Activated naive CD8-positive, alpha-beta T cell treated with anti-CD3 and anti-CD28 coated beads for 36 hours (primary cell): ENCODE results near the gene PKM. TPM values are rescaled to one million over a fixed set of nuclear protein-coding genes. Genes with fewer than 3 reads are reported as not detected.
A peak's percentile ranks its signal among the peaks of the same experiment; 100 is the strongest.

Source experiments
- DNase-seq: peaks from one replicate; pipeline ENCODE4 v3.0.0; 2021
- H3K27ac Mint-ChIP-seq: one replicate; pipeline ENCODE4 v1.8.0; 2022; ENCODE audit warnings: mild to moderate bottlenecking, moderate library complexity, mixed read lengths
- H3K27me3 Mint-ChIP-seq: one replicate; pipeline ENCODE4 v1.8.0; 2022; ENCODE audit warnings: mild to moderate bottlenecking, mixed read lengths
- H3K36me3 Mint-ChIP-seq: one replicate; pipeline ENCODE4 v1.8.0; 2021; ENCODE audit warnings: mild to moderate bottlenecking, mixed read lengths
- H3K4me1 Mint-ChIP-seq: one replicate; pipeline ENCODE4 v1.8.0; 2021; ENCODE audit warnings: mixed read lengths
- H3K4me3 Mint-ChIP-seq: one replicate; pipeline ENCODE4 v1.8.0; 2022; ENCODE audit warnings: mild to moderate bottlenecking, moderate library complexity, mixed read lengths
- H3K9me3 Mint-ChIP-seq: one replicate; pipeline ENCODE4 v1.8.0; 2022; ENCODE audit warnings: mixed read lengths
- total RNA-seq, 2 experiments: library from RNA; stranded (reverse); gene quantifications; one replicate each; pipeline ENCODE4 v1.2.3, GENCODE V29; 2021

PKM gene
- total RNA-seq, 2 experiments from 2014 or later: 2,301 to 2,323 TPM

DNA sequence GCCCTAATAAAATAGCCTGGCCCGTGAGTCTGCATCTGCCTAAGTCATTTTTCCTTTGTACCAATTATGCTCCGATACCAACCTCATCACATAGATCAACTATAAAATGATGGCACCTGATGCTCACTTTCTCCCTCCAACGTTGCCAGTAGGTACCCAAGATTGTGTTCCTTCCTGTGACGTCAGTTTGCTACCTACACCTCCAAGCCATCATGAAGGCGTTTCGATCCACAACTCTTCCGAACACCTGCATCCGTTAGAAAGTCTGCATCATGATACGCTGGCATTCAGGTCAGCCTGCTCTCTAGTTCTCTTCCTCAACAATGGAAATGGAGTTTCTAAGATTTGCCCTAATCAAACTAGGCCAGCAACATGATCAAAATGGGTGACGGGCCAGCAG, 7.7 kb downstream of the PKM start:
- DNase-seq: no peak
- peak overlapping the region; percentile 32 for H3K27ac Mint-ChIP-seq
- no peaks in the 10 kb centered on the region for H3K9me3 Mint-ChIP-seq
- peaks cover 67% of the 10 kb centered on the region for H3K4me1 Mint-ChIP-seq
- H3K36me3 Mint-ChIP-seq: peaks cover 76% of the 10 kb centered on the region
- H3K27me3 Mint-ChIP-seq: peaks cover 1% of the 10 kb centered on the region
- H3K4me3 Mint-ChIP-seq: peak overlapping the region; percentile 24

DNA sequence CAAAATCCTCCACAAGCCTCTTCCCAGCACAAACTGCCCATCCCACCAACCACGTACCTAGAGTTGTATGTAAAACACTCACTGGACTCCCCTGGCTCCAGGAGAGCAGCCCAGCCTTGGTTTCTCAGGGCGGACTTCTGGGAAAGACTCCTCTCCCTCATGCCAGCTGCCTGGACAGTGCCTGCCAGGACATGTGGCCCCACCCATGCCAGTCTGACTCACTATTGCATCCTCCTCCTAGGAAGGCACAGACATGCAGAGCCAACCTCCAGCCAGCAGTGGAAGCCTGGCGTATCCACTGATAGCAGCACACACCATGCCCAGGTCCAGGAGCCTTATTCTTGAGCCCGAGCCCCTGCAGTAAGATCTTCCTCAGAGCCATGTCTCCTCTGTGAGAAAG, 8.6 kb downstream of the PKM start:
- Mint-ChIP-seq H3K36me3 (peaks cover 72% of the 10 kb centered on the region), H3K9me3 (no peaks in the 10 kb centered on the region), H3K27me3 (no peaks in the 10 kb centered on the region), H3K4me1 (peaks cover 63% of the 10 kb centered on the region), H3K4me3 (peak overlapping the region; percentile 42), H3K27ac (peak overlapping the region; percentile 72)
- no peak for DNase-seq

DNA sequence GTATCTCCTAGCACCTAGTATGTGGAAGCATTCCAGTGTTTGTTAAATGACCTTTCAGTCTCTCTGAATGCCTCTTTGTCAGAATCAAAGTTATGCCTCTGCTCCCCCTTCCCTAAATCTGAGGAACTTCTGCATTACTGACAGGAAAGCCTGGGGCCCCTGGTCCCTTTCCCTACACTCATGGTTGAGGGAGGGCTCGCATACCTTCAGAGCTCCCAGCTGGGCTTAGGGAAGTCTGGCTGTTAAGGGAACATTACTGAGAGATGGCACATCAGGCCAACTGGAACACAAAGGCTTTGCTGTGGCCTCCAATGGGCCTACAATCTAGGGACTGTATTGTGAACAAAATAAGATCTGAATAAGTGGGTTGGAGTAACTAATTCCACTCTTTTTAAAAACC, 10.3 kb downstream of the PKM start:
- no peaks in the 10 kb centered on the region for H3K27me3 Mint-ChIP-seq
- H3K4me1 Mint-ChIP-seq: peaks cover 53% of the 10 kb centered on the region
- H3K36me3 Mint-ChIP-seq: peaks cover 59% of the 10 kb centered on the region
- H3K9me3 Mint-ChIP-seq: no peaks in the 10 kb centered on the region
- H3K4me3 Mint-ChIP-seq: no peak overlapping the region
- H3K27ac Mint-ChIP-seq: peak overlapping the region; percentile 68
- no peak for DNase-seq

DNA sequence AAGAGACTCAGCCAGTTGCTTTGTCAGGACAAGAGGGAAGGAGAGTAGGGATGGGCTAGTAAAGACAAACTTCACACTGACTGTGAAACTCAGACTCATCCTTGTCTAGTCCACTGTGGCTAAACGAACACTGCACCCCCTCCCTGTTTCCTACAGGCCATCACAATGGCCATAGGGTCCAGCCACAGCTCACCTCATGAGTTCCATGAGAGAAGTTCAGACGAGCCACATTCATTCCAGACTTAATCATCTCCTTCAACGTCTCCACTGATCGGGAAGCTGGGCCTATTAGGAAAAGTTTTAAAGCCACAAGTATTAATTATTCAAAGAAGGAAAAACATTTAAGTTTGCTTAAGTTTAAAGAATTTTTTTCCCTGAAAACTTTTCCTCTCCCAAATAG, 13.8 kb downstream of the PKM start:
- H3K4me1 Mint-ChIP-seq: peaks cover 26% of the 10 kb centered on the region
- H3K9me3 Mint-ChIP-seq: no peaks in the 10 kb centered on the region
- peaks cover 47% of the 10 kb centered on the region for H3K36me3 Mint-ChIP-seq
- DNase-seq: no peak
- no peak overlapping the region for H3K27ac Mint-ChIP-seq
- no peak overlapping the region for H3K4me3 Mint-ChIP-seq
- H3K27me3 Mint-ChIP-seq: no peaks in the 10 kb centered on the region

DNA sequence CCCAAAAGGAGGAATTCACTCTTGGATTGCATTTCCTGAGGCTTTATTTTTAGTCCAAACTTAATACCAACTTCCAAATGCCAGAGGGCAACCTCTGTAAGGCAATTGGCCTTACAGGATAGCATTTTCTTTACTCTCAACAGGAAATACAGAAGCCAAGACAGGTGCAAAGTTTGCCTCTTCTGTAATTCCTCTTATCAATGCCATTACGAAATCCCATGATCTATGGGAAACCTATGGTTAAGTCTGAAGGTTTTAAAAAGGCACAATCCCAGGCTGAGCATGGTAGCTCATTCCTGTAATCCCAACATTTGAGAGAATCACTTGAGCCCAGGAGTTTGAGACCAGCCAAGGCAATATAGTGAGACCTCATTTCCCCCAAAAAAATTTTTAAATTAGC, 14.9 kb downstream of the PKM start:
- H3K9me3 Mint-ChIP-seq: no peaks in the 10 kb centered on the region
- H3K4me1 Mint-ChIP-seq: peaks cover 19% of the 10 kb centered on the region
- no peaks in the 10 kb centered on the region for H3K27me3 Mint-ChIP-seq
- DNase-seq: no peak
- peaks cover 48% of the 10 kb centered on the region for H3K36me3 Mint-ChIP-seq
- H3K27ac Mint-ChIP-seq: no peak overlapping the region
- no peak overlapping the region for H3K4me3 Mint-ChIP-seq

DNA sequence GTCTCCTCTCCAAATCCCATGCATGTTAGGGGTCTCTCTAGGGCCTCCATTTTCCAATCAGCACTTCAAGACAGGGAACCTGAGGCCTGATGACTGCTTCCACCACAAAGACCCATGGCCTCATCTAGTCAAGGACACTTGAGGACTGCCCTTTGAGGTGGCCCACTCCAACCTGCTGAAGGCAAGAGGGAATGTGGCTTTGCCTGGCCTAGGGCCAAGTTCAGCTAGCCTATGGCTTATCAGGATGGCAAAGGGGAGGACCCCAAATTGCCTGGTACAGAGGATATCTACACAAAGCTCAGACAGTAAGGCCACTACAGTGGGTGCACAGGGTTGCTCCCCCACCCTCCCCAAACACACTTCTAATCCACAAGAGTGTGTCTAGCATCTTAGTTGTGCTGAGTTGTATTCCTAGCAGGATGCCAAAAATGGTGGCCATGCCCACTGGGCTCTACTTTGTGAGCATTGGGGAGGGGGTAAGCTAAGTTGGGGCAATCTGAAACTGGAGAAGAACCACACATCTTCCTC, 23.4 kb downstream of the PKM start:
- H3K4me1 Mint-ChIP-seq: peaks cover 21% of the 10 kb centered on the region
- no peaks in the 10 kb centered on the region for H3K27me3 Mint-ChIP-seq
- no peaks in the 10 kb centered on the region for H3K9me3 Mint-ChIP-seq
- H3K36me3 Mint-ChIP-seq: peaks cover 78% of the 10 kb centered on the region
- no peak overlapping the region for H3K27ac Mint-ChIP-seq
- H3K4me3 Mint-ChIP-seq: no peak overlapping the region
- DNase-seq: no peak

DNA sequence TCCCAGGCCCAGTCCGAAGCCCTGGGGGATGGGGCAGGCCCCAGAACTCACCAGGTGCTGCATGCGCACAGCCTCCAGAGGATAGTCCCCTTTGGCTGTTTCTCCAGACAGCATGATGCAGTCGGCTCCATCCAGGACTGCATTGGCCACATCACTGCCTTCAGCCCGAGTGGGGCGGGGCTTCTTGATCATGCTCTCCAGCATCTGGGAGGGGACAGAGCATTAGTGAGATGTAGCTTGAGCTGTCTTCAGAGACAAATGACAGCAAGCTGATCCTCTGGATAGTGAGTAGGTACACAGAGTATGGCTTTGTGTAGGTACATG, 24.4 kb downstream of the PKM start:
- Mint-ChIP-seq H3K36me3 (peaks cover 80% of the 10 kb centered on the region), H3K4me3 (no peak overlapping the region), H3K27me3 (no peaks in the 10 kb centered on the region), H3K4me1 (peaks cover 21% of the 10 kb centered on the region), H3K27ac (no peak overlapping the region), H3K9me3 (no peaks in the 10 kb centered on the region)
- DNase-seq: no peak

DNA sequence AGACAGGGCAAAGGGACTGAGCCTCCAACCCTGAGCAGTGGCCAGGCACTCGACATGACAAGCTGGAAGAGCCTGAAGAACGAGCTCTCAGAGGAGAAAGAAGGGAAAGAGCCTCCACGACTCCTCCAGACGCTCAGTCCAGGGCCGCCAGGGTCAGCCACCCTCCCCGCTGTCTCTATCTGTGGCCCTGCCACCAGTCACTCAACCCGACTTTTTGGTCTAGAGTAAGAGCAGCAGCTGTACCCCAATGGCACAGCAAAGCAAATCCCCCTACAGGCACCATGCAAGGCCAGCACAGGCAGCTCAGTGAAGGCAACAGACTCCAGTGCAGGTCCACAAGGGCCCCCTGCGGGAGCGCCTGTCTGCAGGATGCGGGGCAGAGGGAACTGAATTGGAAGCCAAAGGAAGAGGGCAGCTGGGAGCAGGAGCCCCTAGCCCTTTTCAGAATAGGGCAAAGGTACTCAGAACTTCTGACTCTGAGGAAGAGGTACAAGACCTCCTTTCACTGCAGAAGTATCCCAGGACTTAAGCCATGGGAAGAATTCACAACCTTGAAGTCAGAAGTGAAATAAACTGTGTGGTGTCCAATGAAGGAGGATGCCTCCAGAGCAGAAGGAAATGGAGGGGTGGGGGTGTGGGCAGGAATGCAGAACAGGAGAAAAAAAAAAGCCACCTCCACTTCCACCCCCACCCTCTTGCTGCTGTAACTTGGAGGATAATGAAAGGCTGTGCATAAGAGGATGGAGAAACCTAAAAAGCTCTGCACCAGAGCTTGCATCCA, 24.9 kb downstream of the PKM start:
- Mint-ChIP-seq H3K4me1 (peaks cover 19% of the 10 kb centered on the region), H3K27ac (peak overlapping the region; percentile 38), H3K9me3 (no peaks in the 10 kb centered on the region)

DNA sequence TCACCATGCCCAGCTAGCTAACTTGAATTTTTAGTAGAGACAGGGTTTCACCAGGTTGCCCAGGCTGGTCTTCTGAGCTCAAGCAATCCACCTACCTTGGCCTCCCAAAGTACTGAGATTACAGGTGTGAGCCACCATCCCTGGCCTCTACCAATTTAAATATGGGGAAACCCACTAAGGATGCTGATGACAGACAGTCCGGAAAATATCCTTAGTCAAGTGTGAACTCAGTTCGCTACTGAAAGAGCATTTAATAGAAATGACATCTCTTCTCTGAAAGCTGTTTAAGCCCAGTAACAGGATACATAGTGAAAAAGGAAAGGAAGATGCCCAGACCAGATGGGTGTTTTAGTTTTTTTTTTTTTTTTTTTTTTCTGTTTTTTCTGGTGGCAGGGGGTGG, 25.7 kb downstream of the PKM start:
- Mint-ChIP-seq H3K4me3 (no peak overlapping the region), H3K27ac (peak overlapping the region; percentile 38), H3K36me3 (peaks cover 76% of the 10 kb centered on the region), H3K27me3 (no peaks in the 10 kb centered on the region), H3K9me3 (no peaks in the 10 kb centered on the region), H3K4me1 (peaks cover 21% of the 10 kb centered on the region)
- no peak for DNase-seq

More for the DNA sequence above, 24.9 kb downstream of the PKM start:
- no peaks in the 10 kb centered on the region for H3K27me3 Mint-ChIP-seq
- H3K4me3 Mint-ChIP-seq: no peak overlapping the region
- no peak for DNase-seq
- H3K36me3 Mint-ChIP-seq: peaks cover 75% of the 10 kb centered on the region

DNA sequence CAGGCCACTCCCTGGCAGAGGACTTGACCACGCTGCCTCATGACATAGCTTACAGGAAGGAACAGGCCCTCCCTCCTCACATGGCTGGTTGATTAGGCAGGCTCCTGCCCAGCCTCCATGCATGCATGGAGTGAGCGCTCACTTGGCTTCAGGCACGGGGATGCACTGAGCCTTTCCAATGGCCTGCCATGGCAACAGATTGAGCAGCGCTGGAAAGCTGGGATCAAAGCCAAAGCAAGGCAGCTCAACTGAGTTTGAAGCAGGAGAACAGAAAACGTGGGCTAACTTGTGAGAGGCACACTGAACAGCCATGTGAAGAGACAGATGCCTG, 27.5 kb downstream of the PKM start:
- peak overlapping the region; percentile 32 for H3K27ac Mint-ChIP-seq
- H3K9me3 Mint-ChIP-seq: no peaks in the 10 kb centered on the region
- H3K36me3 Mint-ChIP-seq: peaks cover 78% of the 10 kb centered on the region
- no peak overlapping the region for H3K4me3 Mint-ChIP-seq
- no peaks in the 10 kb centered on the region for H3K27me3 Mint-ChIP-seq
- H3K4me1 Mint-ChIP-seq: peaks cover 23% of the 10 kb centered on the region
- DNase-seq: no peak

DNA sequence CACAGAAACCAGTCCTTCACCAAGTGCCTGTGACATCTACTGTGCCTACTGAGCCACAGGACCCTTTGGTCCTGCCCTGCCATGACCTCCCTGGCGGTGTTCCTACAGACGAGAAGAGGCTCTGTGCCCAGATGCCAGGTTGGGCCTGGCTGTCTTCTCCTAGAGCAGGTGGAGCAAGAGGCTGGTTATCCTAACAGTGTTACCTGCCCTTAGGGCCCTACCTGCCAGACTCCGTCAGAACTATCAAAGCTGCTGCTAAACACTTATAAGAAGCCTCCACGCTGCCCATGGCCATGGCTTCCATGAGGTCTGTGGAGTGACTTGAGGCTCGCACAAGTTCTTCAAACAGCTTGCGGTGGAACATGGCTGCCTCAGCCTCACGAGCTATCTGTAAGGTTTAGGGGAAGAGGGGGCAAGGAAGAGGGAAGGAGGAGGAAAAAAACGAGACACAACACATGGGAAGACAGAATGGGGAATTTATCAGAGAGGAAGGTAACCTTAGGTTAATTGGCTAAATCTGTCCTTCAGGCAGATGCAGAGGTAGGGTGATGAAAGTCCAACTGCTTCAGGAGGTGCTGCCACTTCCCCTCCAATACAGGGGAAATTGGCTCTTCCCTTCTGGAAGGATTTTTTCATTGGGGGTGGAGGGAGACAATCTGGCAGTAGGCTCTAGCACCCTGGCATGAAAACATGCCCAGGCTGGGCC, 28.0 kb downstream of the PKM start:
- Mint-ChIP-seq H3K4me1 (peaks cover 24% of the 10 kb centered on the region), H3K27ac (peak overlapping the region; percentile 50), H3K36me3 (peaks cover 80% of the 10 kb centered on the region), H3K9me3 (no peaks in the 10 kb centered on the region), H3K27me3 (peaks cover 2% of the 10 kb centered on the region), H3K4me3 (no peak overlapping the region)
- no peak for DNase-seq

DNA sequence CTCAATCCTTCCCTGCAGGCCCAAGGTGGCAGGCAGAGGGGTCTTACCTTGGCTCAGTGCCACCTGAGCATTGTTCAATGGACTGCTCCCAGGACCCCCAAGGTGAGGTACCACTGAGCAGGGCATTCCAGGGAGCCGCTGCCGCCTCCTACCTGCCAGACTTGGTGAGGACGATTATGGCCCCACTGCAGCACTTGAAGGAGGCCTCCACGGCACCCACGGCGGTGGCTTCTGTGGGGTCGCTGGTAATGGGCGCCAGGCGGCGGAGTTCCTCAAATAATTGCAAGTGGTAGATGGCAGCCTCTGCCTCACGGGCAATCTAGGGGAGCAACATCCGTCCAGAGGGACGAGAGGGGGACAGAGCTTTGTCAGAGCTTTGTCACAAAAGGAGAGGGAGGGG, 28.7 kb downstream of the PKM start:
- Mint-ChIP-seq H3K4me1 (peaks cover 26% of the 10 kb centered on the region), H3K4me3 (no peak overlapping the region), H3K27ac (peak overlapping the region; percentile 50), H3K36me3 (peaks cover 77% of the 10 kb centered on the region), H3K9me3 (no peaks in the 10 kb centered on the region), H3K27me3 (peaks cover 6% of the 10 kb centered on the region)
- DNase-seq: no peak

DNA sequence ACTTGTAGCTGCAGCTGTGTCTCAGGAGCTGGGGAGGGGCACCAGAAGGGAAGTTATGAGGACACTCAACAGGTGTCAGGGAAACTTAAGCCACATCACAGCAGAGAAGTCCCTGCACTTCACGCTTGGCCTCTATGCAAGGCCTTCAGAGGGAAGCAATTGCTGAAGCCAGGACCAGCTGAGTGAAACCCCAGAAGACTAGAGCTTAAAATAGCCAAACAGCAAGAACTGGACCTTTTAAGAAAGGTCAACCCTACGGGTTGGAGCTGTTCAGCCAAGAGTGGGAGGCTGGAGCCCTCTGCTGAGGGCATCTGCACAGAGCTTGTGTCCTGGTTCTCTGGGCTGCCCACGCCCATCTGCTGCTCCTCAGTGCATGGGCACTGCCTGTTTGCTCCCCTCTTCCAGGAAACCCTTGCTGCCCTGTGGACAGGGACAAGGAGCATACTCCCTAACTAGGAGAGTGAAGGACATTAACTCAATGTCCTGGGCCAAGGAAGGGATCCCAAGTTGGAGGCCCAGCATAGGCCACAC, 29.5 kb downstream of the PKM start:
- Mint-ChIP-seq H3K9me3 (no peaks in the 10 kb centered on the region), H3K27ac (no peak overlapping the region), H3K4me1 (peaks cover 23% of the 10 kb centered on the region), H3K36me3 (peaks cover 69% of the 10 kb centered on the region), H3K27me3 (peaks cover 14% of the 10 kb centered on the region), H3K4me3 (no peak overlapping the region)
- DNase-seq: no peak

DNA sequence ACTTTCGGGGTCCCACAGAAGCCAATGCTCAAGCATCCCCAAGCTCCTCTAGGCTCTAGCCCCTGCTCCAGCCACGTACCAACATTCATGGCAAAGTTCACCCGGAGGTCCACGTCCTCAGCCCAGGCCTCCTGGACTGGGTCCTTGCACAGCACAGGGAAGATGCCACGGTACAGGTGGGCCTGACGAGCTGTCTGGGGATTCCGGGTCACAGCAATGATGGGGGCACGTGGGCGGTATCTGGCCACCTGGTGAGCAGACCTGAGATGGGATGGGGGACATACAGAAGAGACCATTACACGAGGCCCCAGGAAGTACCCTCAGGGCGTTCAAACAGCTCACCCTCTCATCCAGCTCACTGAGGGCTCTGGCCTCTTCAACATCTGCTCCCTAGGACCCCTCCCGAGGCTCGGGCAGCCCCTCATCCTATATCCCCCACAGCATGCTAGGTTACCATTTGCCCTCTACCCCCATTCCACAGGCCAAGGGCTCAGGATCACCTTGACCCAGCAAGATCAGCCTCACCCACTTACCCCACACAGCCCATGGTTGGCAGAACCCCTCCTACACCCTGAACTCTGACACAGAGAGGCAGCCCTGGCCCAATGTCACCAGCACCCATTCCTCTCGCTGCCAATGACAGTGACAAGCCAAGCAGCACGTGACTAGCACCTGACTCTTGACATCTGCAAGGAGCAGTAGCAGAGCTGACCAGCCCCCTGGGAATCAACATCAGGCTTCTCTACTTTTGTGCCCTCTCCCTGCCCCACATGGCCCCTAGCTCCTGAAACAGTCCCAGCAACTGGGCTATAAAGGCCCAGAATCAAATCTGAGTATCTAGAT, 30.4 kb downstream of the PKM start:
- Mint-ChIP-seq H3K9me3 (no peaks in the 10 kb centered on the region), H3K4me3 (no peak overlapping the region), H3K4me1 (peaks cover 23% of the 10 kb centered on the region), H3K27ac (peak overlapping the region; percentile 71), H3K36me3 (peaks cover 62% of the 10 kb centered on the region), H3K27me3 (peaks cover 20% of the 10 kb centered on the region)
- no peak for DNase-seq

DNA sequence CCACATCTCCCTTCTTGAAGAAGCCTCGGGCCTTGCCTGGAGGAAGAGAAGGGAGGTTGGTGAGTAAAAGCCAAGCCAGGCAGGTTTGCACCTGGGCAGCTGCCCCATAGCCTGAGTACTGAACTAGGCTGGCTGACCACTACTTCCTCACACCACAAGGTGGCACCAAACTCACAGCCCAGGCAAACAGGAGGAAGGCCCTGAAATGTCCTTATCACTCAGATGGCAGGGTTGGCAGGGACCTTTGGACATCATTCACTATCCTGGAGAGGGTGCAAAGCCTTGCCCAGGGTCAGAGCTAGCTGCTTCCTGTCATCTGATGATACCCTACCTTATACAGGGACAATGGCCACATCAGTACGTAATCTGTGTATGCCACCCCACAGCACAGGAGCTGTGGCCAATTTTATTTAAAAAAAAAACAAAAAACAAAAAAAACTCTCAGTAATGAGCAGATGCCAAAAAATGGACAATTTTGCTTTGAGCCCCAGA, 31.2 kb downstream of the PKM start:
- H3K4me1 Mint-ChIP-seq: peaks cover 23% of the 10 kb centered on the region
- peaks cover 54% of the 10 kb centered on the region for H3K36me3 Mint-ChIP-seq
- H3K4me3 Mint-ChIP-seq: no peak overlapping the region
- H3K27me3 Mint-ChIP-seq: peaks cover 20% of the 10 kb centered on the region
- H3K27ac Mint-ChIP-seq: no peak overlapping the region
- no peaks in the 10 kb centered on the region for H3K9me3 Mint-ChIP-seq
- DNase-seq: peak; percentile 64
